Measurements from ENCODE around the gene NID2. TPM values are rescaled to one million over a fixed set of nuclear protein-coding genes. Genes with fewer than 3 reads are reported as not detected.
A peak's percentile ranks its signal among the peaks of the same experiment; 100 is the strongest.

NID2 gene
- total RNA-seq: 41.6 and 42.5 TPM in 2 replicates
- long read RNA-seq, partial matches to known transcripts: 5 of 7 reads
- long read RNA-seq, other reads (novel, unspliced or antisense): 2 of 7 reads

- no peaks in the 10 kb centered on the region for H3K36me3 Mint-ChIP-seq (ENCODE audit: low read depth)
- DNase-seq (ENCODE audit: low read depth, low spot score): peak; percentile 84
- H3K9me3 Mint-ChIP-seq: no peaks in the 10 kb centered on the region
- H3K27me3 Mint-ChIP-seq (ENCODE audit: low read depth): peaks cover 49% of the 10 kb centered on the region
- peak within 1 kb of the TSS; percentile 89 for H3K4me3 Mint-ChIP-seq
- no peak for TF ChIP-seq CTCF (conservative IDR thresholded peaks at IDR 0.05)
- H3K27ac Mint-ChIP-seq (ENCODE audit: unreplicated experiment): no peak within 1 kb of the TSS
- peaks cover 19% of the 10 kb centered on the region for H3K4me1 Mint-ChIP-seq
Measured at GRCh38 chr14:52068615-52069306, at the start of gene NID2. NID2 (minus strand) TSS chr14:52069059; CDS start chr14:52068994, 65 bp downstream.

GRCh38 chr14:52117111-52117832 lies 48.4 kb upstream of the NID2 start:
- Mint-ChIP-seq H3K27me3 (ENCODE audit: low read depth) (peaks cover 4% of the 10 kb centered on the region), H3K27ac (ENCODE audit: unreplicated experiment) (peak overlapping the region; percentile 60), H3K9me3 (peaks cover 11% of the 10 kb centered on the region), H3K4me1 (peaks cover 55% of the 10 kb centered on the region), H3K4me3 (no peak overlapping the region), H3K36me3 (ENCODE audit: low read depth) (peaks cover 2% of the 10 kb centered on the region)
- no peak for TF ChIP-seq CTCF (conservative IDR thresholded peaks at IDR 0.05)
- DNase-seq (ENCODE audit: low read depth, low spot score): no peak

GRCh38 chr14:52115286-52115685 lies 46.4 kb upstream of the NID2 start:
- no peak overlapping the region for H3K4me3 Mint-ChIP-seq
- peaks cover 48% of the 10 kb centered on the region for H3K4me1 Mint-ChIP-seq
- H3K27me3 Mint-ChIP-seq (ENCODE audit: low read depth): no peaks in the 10 kb centered on the region
- peaks cover 2% of the 10 kb centered on the region for H3K36me3 Mint-ChIP-seq (ENCODE audit: low read depth)
- DNase-seq (ENCODE audit: low read depth, low spot score): no peak
- TF ChIP-seq CTCF (conservative IDR thresholded peaks at IDR 0.05): no peak
- no peak overlapping the region for H3K27ac Mint-ChIP-seq (ENCODE audit: unreplicated experiment)
- H3K9me3 Mint-ChIP-seq: peaks cover 6% of the 10 kb centered on the region

- H3K9me3 Mint-ChIP-seq: peaks cover 6% of the 10 kb centered on the region
- H3K4me1 Mint-ChIP-seq: peaks cover 23% of the 10 kb centered on the region
- DNase-seq (ENCODE audit: low read depth, low spot score): no peak
- H3K27me3 Mint-ChIP-seq (ENCODE audit: low read depth): no peaks in the 10 kb centered on the region
- TF ChIP-seq CTCF (conservative IDR thresholded peaks at IDR 0.05): no peak
- no peaks in the 10 kb centered on the region for H3K36me3 Mint-ChIP-seq (ENCODE audit: low read depth)
- no peak overlapping the region for H3K27ac Mint-ChIP-seq (ENCODE audit: unreplicated experiment)
- no peak overlapping the region for H3K4me3 Mint-ChIP-seq
Measured at GRCh38 chr14:52112336-52113018, 43.6 kb upstream of the NID2 start.

- TF ChIP-seq CTCF (conservative IDR thresholded peaks at IDR 0.05): no peak
- no peak for DNase-seq (ENCODE audit: low read depth, low spot score)
- Mint-ChIP-seq H3K4me1 (peaks cover 14% of the 10 kb centered on the region), H3K27ac (ENCODE audit: unreplicated experiment) (no peak overlapping the region), H3K36me3 (ENCODE audit: low read depth) (no peaks in the 10 kb centered on the region), H3K9me3 (peaks cover 6% of the 10 kb centered on the region), H3K4me3 (no peak overlapping the region), H3K27me3 (ENCODE audit: low read depth) (no peaks in the 10 kb centered on the region)
Measured at GRCh38 chr14:52111583-52111982, 42.7 kb upstream of the NID2 start.
